Ovary (tissue), 9 donors: ENCODE measurements around the gene MAFF. TPM values are rescaled to one million over a fixed set of nuclear protein-coding genes. Genes with fewer than 3 reads are reported as not detected.

ENCODE experiments used
- DNase-seq, 5 donors: peaks; one replicate each; pipeline ENCODE4 v3.0.0-alpha.2; 2019 to 2020
- H3K27ac ChIP-seq, 2 donors: fragments of 200-600 bp; one replicate each; pipeline versions ENCODE4 v1.5.1 to v1.8.0; 2019 to 2022
- H3K27me3 ChIP-seq: fragments of 200-600 bp; one replicate; pipeline ENCODE4 v1.8.0; 2022
- H3K36me3 ChIP-seq: fragments of 200-600 bp; sonication (generic); one replicate; pipeline ENCODE4 v1.5.1; 2019
- H3K4me1 ChIP-seq: one replicate; pipeline ENCODE4 v1.8.1; 2013; ENCODE audit warnings: mild to moderate bottlenecking, moderate library complexity; ENCODE audit not compliant: insufficient read depth
- H3K4me3 ChIP-seq: fragments of 200-600 bp; sonication (generic); one replicate; pipeline ENCODE4 v1.5.1; 2017
- H3K9me3 ChIP-seq, 2 donors: fragments of 200-600 bp in 1 of 2; sonication (generic) in 1 of 2; one replicate each; pipeline versions ENCODE4 v1.5.1 to v1.8.1; 2013 to 2019; ENCODE audit warnings: mild to moderate bottlenecking in 1 of 2, moderate library complexity in 1 of 2
- CTCF ChIP-seq, 3 donors: fragments of 450-650 bp in 2 of 3; fragments of 200-600 bp in 1 of 3; IDR thresholded peaks; one replicate each; pipeline versions ENCODE4 v1.5.1 to v1.8.0; 2016 to 2022; ENCODE audit warnings: antibody characterized with exemption in 3 of 3, mild to moderate bottlenecking in 1 of 3
- EP300 ChIP-seq: sonication (generic); formaldehyde crosslinking; IDR thresholded peaks from one replicate; pipeline ENCODE4 v1.6.1; 2017; ENCODE audit warnings: antibody characterized with exemption
- POLR2A ChIP-seq: fragments of 450-650 bp; IDR thresholded peaks from one replicate; pipeline ENCODE4 v1.6.1; 2017; ENCODE audit warnings: antibody characterized with exemption, mild to moderate bottlenecking, moderate library complexity
- WGBS, 3 donors: extraction: QIAGEN DNeasy Blood & Tissue Kit in 1 of 3; methylation state at CpG; one replicate each; pipeline versions ENCODE4 v1.1.5 to v1.1.7; 2013 to 2017; 5-methylcytosine and 5-hydroxymethylcytosine counted together
- intact Hi-C, 4 donors: fragments of 100-400 bp; cut with DNase I; formaldehyde crosslinking; loops; one replicate each; pipeline versions ENCODE4 v1.11.0 to v1.15.1; 2022 to 2023
- polyA plus RNA-seq, 2 donors: library from polyadenylated mRNA; stranded (reverse); fragments of 200-250 nt in 1 of 2; fragments of 350-450 nt in 1 of 2; fragmentation: Illumina TruSeq in 1 of 2; extraction: RNeasy Lipid Tissue Mini Kit (QIAGEN cat#74804) in 1 of 2; gene quantifications; one replicate each; pipeline ENCODE4 v1.2.3, GENCODE V29; 2013 to 2014
- total RNA-seq, 7 donors: library from RNA; depleted of rRNA in 2 of 7; stranded (reverse); fragments of >200 nt in 2 of 7; fragmentation: NEBNext Ultra II Directional in 3 of 7; extraction: Animal tissue kit (Norgen Biotek cat#: 25700) in 3 of 7; gene quantifications; one replicate each; pipeline versions ENCODE4 v1.1.0 to v1.2.4, GENCODE V29; 2016 to 2023
- donor health status: DM: no; HTN: no; CAD: no; lungs with moderate emphysema.
- donor health status: DM: no; HTN: no; CAD: no.
- donor health status: Bipolar disorder and iron deficiency.
- donor health status: DM: yes; HTN: yes; CAD: no.
- donor health status: DM: no; HTN: no; CAD: no.
- donor health status: DM: yes; HTN: yes; CAD: no.

MAFF gene
- total and polyA plus RNA-seq, 9 donors = 13.3 to 153 (median 19.4) TPM

- TF ChIP-seq POLR2A = no peak
- TF ChIP-seq CTCF (IDR thresholded peaks at IDR 0.05) = no peak
- TF ChIP-seq EP300 = no peak
- intact Hi-C loops = no loop called here
- 66 to 77% (median 67%) methylated on average over 7 of the region's 7 CpGs for WGBS, 3 donors
- no peaks in the 10 kb centered on the region for H3K9me3 ChIP-seq
- no peak overlapping the region for H3K27ac ChIP-seq
- no peaks in the 10 kb centered on the region for H3K36me3 ChIP-seq
- no peak overlapping the region for H3K4me3 ChIP-seq
- no peaks in the 10 kb centered on the region for H3K27me3 ChIP-seq
- H3K4me1 ChIP-seq = no peaks in the 10 kb centered on the region
- no peak for DNase-seq
Measured at GRCh38 chr22:38167988-38168407, 33.8 kb upstream of the MAFF start.

GRCh38 chr22:38169116-38169515 lies 32.7 kb upstream of the MAFF start:
- Histone ChIP-seq H3K4me3 (no peak overlapping the region), H3K27me3 (no peaks in the 10 kb centered on the region), H3K9me3 (no peaks in the 10 kb centered on the region), H3K36me3 (no peaks in the 10 kb centered on the region), H3K27ac (no peak overlapping the region), H3K4me1 (no peaks in the 10 kb centered on the region)
- 84 to 86% (median 84%) methylated on average over 17 of the region's 17 CpGs for WGBS, 3 donors
- intact Hi-C loops = no loop called here
- no peak for DNase-seq
- TF ChIP-seq POLR2A (no peak), EP300 (no peak), CTCF (IDR thresholded peaks at IDR 0.05) (no peak)

GRCh38 chr22:38170469-38170868 lies 31.3 kb upstream of the MAFF start:
- no peaks in the 10 kb centered on the region for H3K9me3 ChIP-seq
- H3K27me3 ChIP-seq = no peaks in the 10 kb centered on the region
- WGBS, 3 donors = 98 to 100% (median 99%) methylated on average over 5 of the region's 5 CpGs
- DNase-seq = no peak
- H3K36me3 ChIP-seq = no peaks in the 10 kb centered on the region
- TF ChIP-seq CTCF (IDR thresholded peaks at IDR 0.05) (no peak), EP300 (no peak), POLR2A (no peak)
- H3K4me3 ChIP-seq = no peak overlapping the region
- H3K27ac ChIP-seq = no peak overlapping the region
- no peaks in the 10 kb centered on the region for H3K4me1 ChIP-seq
- intact Hi-C loops = no loop called here

- intact Hi-C loops = no loop called here
- 69 to 76% (median 74%) methylated on average over 16 of the region's 16 CpGs for WGBS, 3 donors
Measured at GRCh38 chr22:38171927-38172831, 29.6 kb upstream of the MAFF start.

More at GRCh38 chr22:38171927-38172831, 29.6 kb upstream of the MAFF start:
- Histone ChIP-seq H3K27me3 (no peaks in the 10 kb centered on the region), H3K4me3 (no peak overlapping the region), H3K36me3 (no peaks in the 10 kb centered on the region), H3K4me1 (no peaks in the 10 kb centered on the region), H3K27ac (no peak overlapping the region), H3K9me3 (no peaks in the 10 kb centered on the region)
- TF ChIP-seq EP300 (no peak), POLR2A (no peak), CTCF (IDR thresholded peaks at IDR 0.05) (no peak)
- no peak for DNase-seq
